Neural cell (in vitro differentiated cells): ENCODE measurements around the gene MRPL52. TPM values are rescaled to one million over a fixed set of nuclear protein-coding genes. Genes with fewer than 3 reads are reported as not detected.

ENCODE experiments used
- H2AFZ ChIP-seq: fragments of 200-600, 300-800 bp; sonication (generic), shearing (Covaris generic); 2 replicates; pipeline ENCODE4 v1.6.0; 2014; ENCODE audit warnings: low read depth, mild to moderate bottlenecking, antibody characterized with exemption, low read length, moderate library complexity
- H3F3A ChIP-seq: fragments of 200-600 bp; shearing (Covaris generic); 2 replicates; pipeline ENCODE4 v1.6.1; 2016; ENCODE audit warnings: mild to moderate bottlenecking, moderate library complexity, mixed read lengths, antibody characterized with exemption, low read length; ENCODE audit not compliant: insufficient read depth, poor library complexity, severe bottlenecking
- H3K27ac ChIP-seq: fragments of 200-600, 300-800 bp; sonication (generic), shearing (Covaris generic); 2 replicates; pipeline ENCODE4 v1.5.1; 2014; ENCODE audit warnings: mild to moderate bottlenecking, low read length, moderate library complexity
- H3K27me3 ChIP-seq: fragments of 300-800, 200-600 bp; sonication (generic), shearing (Covaris generic); 2 replicates; pipeline ENCODE4 v1.6.0; 2014; ENCODE audit warnings: mild to moderate bottlenecking, low read depth, low read length, moderate library complexity; ENCODE audit not compliant: insufficient read depth
- H3K36me3 ChIP-seq: fragments of 300-800, 200-600 bp; sonication (generic), shearing (Covaris generic); 2 replicates; pipeline ENCODE4 v1.5.1; 2014; ENCODE audit warnings: mild to moderate bottlenecking, antibody characterized with exemption, low read length, moderate library complexity; ENCODE audit not compliant: insufficient read depth
- H3K4me2 ChIP-seq: fragments of 300-800, 200-600 bp; sonication (generic), shearing (Covaris generic); 2 replicates; pipeline ENCODE4 v1.6.0; 2014; ENCODE audit warnings: mild to moderate bottlenecking, low read length
- H3K4me3 ChIP-seq: fragments of 300-800, 200-600 bp; sonication (generic), shearing (Covaris generic); 2 replicates; pipeline ENCODE4 v1.5.1; 2014; ENCODE audit warnings: mild to moderate bottlenecking, low read length, moderate library complexity
- H3K79me2 ChIP-seq: fragments of 200-600 bp; shearing (Covaris generic); replicated peaks from 2 replicates; pipeline ENCODE4 v1.6.0; 2014; ENCODE audit warnings: mild to moderate bottlenecking, low read length, moderate library complexity; ENCODE audit not compliant: insufficient read depth
- H3K9ac ChIP-seq: fragments of 300-800, 200-600 bp; sonication (generic), shearing (Covaris generic); 2 replicates; pipeline ENCODE4 v1.6.1; 2016; ENCODE audit warnings: mild to moderate bottlenecking, low read length, mixed read lengths
- H3K9me2 ChIP-seq: fragments of 200-600 bp; shearing (Covaris generic); 2 replicates; pipeline ENCODE4 v1.6.1; 2016; ENCODE audit warnings: mild to moderate bottlenecking, low read length, mixed read lengths; ENCODE audit not compliant: insufficient read depth
- H3K9me3 ChIP-seq: fragments of 200-600, 300-800 bp; sonication (generic), shearing (Covaris generic); 2 replicates; pipeline ENCODE4 v1.6.1; 2016; ENCODE audit warnings: mild to moderate bottlenecking, mixed run types, low read length, moderate library complexity, mixed read lengths
- H4K20me1 ChIP-seq: fragments of 200-600 bp; shearing (Covaris generic); 2 replicates; pipeline ENCODE4 v1.6.1; 2016; ENCODE audit warnings: mild to moderate bottlenecking, mixed run types; ENCODE audit not compliant: insufficient read depth
- EP300 ChIP-seq: fragments of 450-650 bp; conservative IDR thresholded peaks from 2 replicates; pipeline ENCODE4 v1.6.1; 2014; ENCODE audit warnings: antibody characterized with exemption, mild to moderate bottlenecking, moderate library complexity; ENCODE audit not compliant: poor library complexity, severe bottlenecking
- EZH2 ChIP-seq: fragments of 200-600, 300-800 bp; shearing (Covaris generic), sonication (generic); IDR thresholded peaks from 2 replicates; pipeline ENCODE4 v1.6.1; 2014; ENCODE audit warnings: antibody characterized with exemption, low read length, borderline replicate concordance, mild to moderate bottlenecking; ENCODE audit not compliant: insufficient read depth, poor library complexity, severe bottlenecking
- MXI1 ChIP-seq: fragments of 450-650 bp; conservative IDR thresholded peaks from 2 replicates; pipeline ENCODE4 v1.6.1; 2014; ENCODE audit warnings: antibody characterized with exemption, mild to moderate bottlenecking; ENCODE audit not compliant: poor library complexity, severe bottlenecking
- POLR2AphosphoS5 ChIP-seq: IDR thresholded peaks from 2 replicates; pipeline ENCODE4 v1.6.1; 2012
- RAD21 ChIP-seq: fragments of 450-650 bp; conservative IDR thresholded peaks from 2 replicates; pipeline ENCODE4 v1.6.1; 2014; ENCODE audit warnings: antibody characterized with exemption, mild to moderate bottlenecking, moderate library complexity
- SMC3 ChIP-seq: fragments of 450-650 bp; conservative IDR thresholded peaks from 2 replicates; pipeline ENCODE4 v1.6.1; 2014; ENCODE audit warnings: antibody characterized with exemption, mild to moderate bottlenecking, moderate library complexity; ENCODE audit not compliant: poor library complexity
- TAF1 ChIP-seq: IDR thresholded peaks from 2 replicates; pipeline ENCODE4 v1.6.1; 2012; ENCODE audit warnings: low read depth
- polyA plus RNA-seq: library from polyadenylated mRNA; depleted of rRNA; stranded (reverse); fragments of >200 nt; gene quantifications from 2 replicates; pipeline ENCODE4 v1.2.3, GENCODE V29; 2014
- TF ChIP-seq, protein P1 (sequence below): fragments of 450-650 bp; IDR thresholded peaks from 2 replicates; pipeline ENCODE4 v1.5.1; 2014; ENCODE audit warnings: antibody characterized with exemption, mild to moderate bottlenecking, moderate library complexity; ENCODE audit not compliant: poor library complexity, severe bottlenecking
- TF ChIP-seq, protein P2 (sequence below): IDR thresholded peaks from 2 replicates; pipeline ENCODE4 v1.6.1; 2012; ENCODE audit warnings: borderline replicate concordance

MRPL52 gene
- polyA plus RNA-seq, 1 donor from 2014 or later = 161 TPM

- H3K36me3 ChIP-seq = no peaks in the 10 kb centered on the region
- TF ChIP-seq EZH2 (no peak), POLR2AphosphoS5 (no peak), SMC3 (no peak), RAD21 (no peak), MXI1 (no peak)
- TF ChIP-seq, protein P1, sequence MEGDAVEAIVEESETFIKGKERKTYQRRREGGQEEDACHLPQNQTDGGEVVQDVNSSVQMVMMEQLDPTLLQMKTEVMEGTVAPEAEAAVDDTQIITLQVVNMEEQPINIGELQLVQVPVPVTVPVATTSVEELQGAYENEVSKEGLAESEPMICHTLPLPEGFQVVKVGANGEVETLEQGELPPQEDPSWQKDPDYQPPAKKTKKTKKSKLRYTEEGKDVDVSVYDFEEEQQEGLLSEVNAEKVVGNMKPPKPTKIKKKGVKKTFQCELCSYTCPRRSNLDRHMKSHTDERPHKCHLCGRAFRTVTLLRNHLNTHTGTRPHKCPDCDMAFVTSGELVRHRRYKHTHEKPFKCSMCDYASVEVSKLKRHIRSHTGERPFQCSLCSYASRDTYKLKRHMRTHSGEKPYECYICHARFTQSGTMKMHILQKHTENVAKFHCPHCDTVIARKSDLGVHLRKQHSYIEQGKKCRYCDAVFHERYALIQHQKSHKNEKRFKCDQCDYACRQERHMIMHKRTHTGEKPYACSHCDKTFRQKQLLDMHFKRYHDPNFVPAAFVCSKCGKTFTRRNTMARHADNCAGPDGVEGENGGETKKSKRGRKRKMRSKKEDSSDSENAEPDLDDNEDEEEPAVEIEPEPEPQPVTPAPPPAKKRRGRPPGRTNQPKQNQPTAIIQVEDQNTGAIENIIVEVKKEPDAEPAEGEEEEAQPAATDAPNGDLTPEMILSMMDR = no peak
- no peak overlapping the region for H3K27ac ChIP-seq
- no peaks in the 10 kb centered on the region for H4K20me1 ChIP-seq
- H3K79me2 ChIP-seq = no peaks in the 10 kb centered on the region
- no peak overlapping the region for H3K4me2 ChIP-seq
- H3K9me3 ChIP-seq = no peaks in the 10 kb centered on the region
- H2AFZ ChIP-seq = no peak overlapping the region
- no peak overlapping the region for H3K4me3 ChIP-seq
- H3F3A ChIP-seq = no peaks in the 10 kb centered on the region
- no peak overlapping the region for H3K9ac ChIP-seq
- no peaks in the 10 kb centered on the region for H3K9me2 ChIP-seq
- peaks cover 37% of the 10 kb centered on the region for H3K27me3 ChIP-seq
Observed at GRCh38 chr14:22838631-22839041, 8.9 kb downstream of the MRPL52 start.

GRCh38 chr14:22839159-22839779 lies 9.6 kb downstream of the MRPL52 start:
- H4K20me1 ChIP-seq = no peaks in the 10 kb centered on the region

More at GRCh38 chr14:22839159-22839779, 9.6 kb downstream of the MRPL52 start:
- TF ChIP-seq SMC3 (no peak), TAF1 (no peak), EP300 (no peak), MXI1 (no peak), POLR2AphosphoS5 (no peak), EZH2 (no peak), RAD21 (no peak)
- TF ChIP-seq, protein P2, sequence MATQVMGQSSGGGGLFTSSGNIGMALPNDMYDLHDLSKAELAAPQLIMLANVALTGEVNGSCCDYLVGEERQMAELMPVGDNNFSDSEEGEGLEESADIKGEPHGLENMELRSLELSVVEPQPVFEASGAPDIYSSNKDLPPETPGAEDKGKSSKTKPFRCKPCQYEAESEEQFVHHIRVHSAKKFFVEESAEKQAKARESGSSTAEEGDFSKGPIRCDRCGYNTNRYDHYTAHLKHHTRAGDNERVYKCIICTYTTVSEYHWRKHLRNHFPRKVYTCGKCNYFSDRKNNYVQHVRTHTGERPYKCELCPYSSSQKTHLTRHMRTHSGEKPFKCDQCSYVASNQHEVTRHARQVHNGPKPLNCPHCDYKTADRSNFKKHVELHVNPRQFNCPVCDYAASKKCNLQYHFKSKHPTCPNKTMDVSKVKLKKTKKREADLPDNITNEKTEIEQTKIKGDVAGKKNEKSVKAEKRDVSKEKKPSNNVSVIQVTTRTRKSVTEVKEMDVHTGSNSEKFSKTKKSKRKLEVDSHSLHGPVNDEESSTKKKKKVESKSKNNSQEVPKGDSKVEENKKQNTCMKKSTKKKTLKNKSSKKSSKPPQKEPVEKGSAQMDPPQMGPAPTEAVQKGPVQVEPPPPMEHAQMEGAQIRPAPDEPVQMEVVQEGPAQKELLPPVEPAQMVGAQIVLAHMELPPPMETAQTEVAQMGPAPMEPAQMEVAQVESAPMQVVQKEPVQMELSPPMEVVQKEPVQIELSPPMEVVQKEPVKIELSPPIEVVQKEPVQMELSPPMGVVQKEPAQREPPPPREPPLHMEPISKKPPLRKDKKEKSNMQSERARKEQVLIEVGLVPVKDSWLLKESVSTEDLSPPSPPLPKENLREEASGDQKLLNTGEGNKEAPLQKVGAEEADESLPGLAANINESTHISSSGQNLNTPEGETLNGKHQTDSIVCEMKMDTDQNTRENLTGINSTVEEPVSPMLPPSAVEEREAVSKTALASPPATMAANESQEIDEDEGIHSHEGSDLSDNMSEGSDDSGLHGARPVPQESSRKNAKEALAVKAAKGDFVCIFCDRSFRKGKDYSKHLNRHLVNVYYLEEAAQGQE = no peak
- TF ChIP-seq, protein P1 = no peak
- no peaks in the 10 kb centered on the region for H3K36me3 ChIP-seq
- H3K27ac ChIP-seq = no peak overlapping the region
- H3K79me2 ChIP-seq = no peaks in the 10 kb centered on the region
- H3K9ac ChIP-seq = no peak overlapping the region
- no peak overlapping the region for H2AFZ ChIP-seq
- H3K4me2 ChIP-seq = no peak overlapping the region
- H3F3A ChIP-seq = no peaks in the 10 kb centered on the region
- H3K9me2 ChIP-seq = no peaks in the 10 kb centered on the region
- peaks cover 37% of the 10 kb centered on the region for H3K27me3 ChIP-seq
- H3K4me3 ChIP-seq = no peak overlapping the region
- H3K9me3 ChIP-seq = no peaks in the 10 kb centered on the region
